Measurements from ENCODE around the gene PTPRM.

The PTPRM gene

DNA sequence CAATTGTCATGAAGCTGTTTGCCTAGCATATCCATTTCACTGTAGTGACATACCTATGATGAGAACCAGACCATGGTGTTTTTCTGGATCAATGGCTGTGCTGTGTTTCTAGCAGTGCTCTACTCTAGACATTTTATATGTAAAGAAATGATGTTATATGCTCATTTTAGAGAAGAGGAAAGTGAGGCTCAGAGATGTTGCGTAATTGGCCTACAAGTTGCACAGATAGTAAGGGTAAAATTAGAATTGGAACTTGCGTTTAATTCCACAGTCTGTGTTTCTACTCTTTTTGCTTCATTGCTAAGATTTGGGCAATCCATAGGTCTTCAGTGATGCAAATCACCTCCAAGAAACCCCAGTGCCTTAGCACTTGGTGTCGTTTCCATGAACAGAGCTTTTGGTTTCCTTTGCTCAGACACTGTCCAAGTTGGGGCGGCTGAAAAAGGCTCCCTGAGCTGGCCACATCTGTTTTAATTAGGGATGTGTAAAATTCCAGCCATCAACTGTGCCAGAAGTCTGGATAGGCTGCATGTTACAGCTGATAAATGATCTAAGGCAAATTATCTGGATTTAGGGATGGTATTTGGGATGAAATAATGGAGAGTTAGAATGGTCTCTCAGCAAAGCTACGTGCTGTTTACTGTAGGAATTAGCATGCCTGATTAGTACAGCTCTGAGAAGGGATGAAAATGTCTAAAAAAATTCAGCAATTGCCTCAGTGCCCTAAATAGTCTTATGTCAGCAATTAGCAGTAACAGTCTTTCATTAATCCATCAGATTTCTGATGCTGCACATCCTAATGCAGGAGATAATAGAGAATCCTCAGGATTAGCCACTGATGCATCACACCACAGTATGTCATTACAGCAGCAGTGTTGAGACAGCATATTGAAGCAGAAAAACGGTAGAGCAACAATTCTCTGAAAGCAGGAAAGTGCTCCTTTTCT lies 65.3 kb downstream of the PTPRM start:
- no peak for DNase-seq

DNA sequence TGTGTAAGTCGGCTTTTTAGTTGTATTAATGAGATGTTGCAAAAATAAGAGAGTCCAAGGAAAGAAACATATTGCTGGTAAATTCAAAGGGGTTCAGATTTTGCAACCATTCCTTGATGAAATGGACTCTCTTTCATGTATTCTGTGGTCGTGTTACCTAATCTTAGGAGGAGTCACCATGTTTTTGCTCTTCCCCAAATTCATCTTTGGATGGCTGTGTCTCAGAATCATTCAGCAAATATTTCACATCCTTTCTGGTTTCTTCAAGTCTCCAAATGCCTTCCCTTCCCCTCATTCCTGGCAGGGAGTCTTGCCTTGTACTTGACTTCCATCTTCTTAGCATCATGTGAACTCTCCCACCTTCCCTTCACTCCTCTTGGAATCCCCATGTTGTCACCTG lies 66.1 kb downstream of the PTPRM start:
- DNase-seq = no peak

DNA sequence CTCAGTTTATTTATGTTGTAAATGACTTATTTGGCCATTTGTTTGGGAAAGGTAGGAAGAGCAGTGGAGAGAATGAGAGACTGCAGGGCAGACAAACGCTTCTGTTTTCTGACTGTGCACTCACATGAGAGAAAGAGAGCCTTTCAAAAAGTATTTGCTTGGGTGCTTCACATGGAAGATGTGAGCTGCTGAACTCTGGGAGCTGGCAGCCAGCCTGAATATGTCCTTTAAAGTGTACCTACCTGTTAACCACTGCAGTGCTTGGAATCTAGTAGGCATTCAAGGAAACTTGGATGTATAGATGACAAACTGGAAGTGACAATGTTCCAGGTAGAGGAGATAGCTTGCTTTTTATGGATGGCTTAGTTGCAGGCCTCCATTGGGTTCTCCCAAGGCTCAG lies 68.8 kb downstream of the PTPRM start:
- DNase-seq = no peak

DNA sequence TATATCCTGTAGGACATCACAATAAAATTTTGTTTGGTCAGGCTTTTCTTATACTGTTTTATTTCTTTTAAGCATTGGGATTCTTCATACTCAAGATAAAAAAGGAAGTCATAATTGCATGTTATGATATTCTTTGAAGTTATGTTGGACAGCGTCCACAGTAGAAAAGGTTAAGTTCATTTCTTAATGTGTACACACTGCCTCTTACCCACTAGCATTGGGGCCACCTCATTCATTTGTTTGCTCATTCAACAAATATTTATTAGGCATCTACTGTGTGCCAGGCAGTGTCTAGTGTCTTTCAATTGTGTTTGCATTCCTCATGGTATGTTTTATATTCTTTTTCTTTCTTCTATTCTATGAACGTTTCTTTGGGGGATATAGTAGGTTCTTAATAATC lies 70.2 kb downstream of the PTPRM start:
- no peak for DNase-seq

DNA sequence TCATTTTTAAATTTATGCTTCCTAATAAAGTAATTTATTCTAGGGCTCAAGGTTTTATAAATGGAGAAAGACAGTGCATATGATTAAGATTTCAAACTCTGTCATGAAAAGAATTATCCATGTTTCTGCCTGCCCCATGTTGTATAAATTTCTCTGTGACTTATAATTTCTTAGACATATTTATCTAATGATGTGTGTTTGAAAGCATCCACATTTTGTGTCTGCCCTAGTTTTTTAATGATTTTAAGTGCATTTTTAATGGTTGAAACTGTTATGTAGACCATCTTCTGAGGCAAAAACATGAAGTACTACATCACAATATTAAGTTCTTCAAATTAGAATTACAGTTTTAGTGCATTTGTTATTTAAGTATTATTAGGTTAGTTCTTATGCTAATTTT lies 71.2 kb downstream of the PTPRM start:
- DNase-seq = no peak

DNA sequence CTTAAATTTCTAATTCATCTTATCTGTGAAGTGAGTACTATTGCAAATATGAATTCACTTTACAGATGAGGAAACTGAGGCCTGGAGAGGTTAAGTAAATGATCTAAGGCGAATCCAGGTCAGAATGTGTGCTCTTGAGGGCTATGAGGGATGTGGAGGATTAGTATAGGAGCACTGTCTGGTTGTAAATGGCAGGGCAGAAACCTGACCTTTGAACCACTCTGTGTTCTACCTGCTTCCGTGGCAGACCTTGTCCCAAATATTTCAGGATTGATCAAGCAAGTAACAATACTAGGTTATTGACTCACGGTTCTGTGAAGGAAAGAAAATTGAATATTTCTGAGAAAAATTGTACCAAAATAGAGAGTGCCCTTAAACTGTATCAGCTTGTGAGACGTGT lies 74.7 kb downstream of the PTPRM start:
- DNase-seq = no peak

DNA sequence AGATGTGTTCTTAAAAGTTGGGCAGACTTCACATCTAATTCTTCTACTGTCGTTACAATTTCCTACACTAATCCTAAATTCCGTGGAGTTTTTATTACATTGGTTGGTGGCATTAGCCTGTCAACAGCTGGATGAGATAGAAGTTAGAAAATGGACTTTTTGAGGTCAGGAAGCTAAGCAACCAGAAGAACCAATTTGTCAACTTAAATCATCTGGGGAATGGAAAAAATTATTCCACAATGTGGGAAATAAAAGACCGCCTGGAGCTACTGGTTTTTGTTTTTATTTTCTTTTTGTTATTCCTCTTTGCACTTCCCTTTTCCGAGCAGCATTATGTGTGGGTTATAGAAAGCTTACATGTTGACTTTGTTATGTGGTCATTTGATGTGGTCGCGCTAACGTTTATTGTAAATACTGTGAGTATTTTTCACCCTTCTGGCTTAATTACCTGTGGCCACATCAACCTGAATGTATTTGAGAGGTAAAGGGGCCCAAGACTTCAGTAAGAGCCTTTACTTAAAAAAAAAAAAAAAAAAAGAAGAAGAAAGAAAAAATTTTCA lies 75.3 kb downstream of the PTPRM start:
- DNase-seq = no peak

DNA sequence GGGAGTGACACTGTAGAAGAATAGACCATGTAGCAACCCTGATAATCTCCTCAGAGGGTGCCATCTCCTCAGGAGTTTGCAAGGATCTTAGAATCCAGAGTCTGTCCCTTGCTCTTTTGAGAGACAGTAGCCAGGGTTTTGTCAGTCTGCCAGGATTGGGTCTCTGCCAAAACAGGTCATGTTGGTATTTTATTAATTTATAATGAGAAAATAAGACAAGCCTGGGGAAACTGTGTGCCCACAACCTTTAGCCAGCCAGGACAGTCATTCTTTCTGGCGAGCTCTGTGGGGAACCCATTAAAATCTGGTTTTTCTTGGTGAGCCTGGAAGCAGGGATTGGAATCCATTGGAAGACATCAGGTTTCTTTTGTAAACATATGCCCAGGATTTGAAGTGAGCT lies 78.6 kb downstream of the PTPRM start:
- DNase-seq = no peak

DNA sequence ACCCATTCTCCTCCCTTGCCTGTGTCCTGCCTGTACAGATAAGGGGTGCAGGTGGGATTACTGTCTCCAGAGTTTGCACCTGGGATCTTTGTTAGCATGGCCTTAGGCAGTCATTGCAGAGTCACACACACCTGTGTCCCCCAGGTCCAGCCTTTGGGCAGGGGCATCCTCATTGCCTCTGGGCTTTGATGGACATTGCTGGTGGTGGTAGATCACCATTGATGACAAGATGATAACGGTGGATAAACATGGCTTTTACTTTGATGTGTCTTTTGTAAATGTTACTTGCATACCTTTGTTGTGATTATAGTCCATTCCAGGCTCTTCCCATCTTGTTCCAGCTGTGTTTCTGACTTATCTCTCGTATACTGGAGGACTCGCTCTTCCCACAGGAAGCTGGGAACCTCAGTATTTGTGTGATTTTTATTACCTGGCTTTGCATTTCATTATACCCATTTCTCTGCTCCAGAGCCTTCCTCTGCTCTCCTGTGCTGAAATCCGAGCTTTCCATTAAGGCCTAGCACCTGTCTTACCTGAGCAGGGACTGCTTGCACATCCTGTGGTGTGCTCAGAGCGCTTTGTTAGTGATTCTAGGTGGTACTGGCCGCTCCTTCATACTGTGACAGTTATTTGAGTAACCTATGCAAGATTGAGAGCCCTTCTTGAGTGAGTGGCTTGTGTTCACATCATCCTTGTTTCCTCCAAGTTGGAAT lies 79.2 kb downstream of the PTPRM start:
- no peak for DNase-seq

DNA sequence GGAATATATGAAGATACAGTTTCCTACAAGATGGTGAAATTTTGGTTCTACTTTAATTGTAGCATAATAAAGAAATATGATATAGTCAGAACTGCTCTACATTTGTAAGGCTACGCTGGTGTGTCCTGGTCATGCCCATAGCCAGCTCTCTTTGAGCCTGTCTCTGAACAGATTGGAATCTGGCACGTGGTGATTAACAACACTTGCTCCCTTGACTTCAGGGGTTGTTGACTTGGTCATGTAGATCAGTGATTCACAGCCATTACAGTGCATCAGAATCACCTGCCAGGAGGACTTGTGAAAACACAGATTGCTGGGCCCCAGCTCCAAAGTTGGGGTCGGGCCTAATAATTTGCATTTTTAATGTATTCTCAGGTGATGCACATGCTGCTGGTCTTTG lies 80.4 kb downstream of the PTPRM start:
- no peak for DNase-seq

DNA sequence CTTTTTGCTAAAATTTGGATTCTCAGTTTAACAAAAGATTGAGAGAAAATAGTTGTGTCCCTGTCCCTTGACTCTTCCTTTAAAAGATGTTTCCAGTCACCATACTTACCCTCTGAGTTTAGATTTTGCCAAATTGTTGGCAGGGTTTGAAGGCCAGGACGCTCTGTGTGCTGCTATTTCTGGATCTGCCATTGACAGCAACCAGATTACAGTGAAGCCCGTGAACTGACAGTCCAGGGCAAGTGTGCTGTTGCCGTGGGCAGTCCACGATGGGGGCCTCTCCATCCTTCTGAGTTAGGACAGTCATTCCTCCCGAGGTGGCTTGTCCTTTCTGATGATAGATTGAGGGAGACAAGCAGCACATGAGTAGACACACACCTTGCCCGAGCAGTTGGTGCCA lies 89.9 kb downstream of the PTPRM start:
- DNase-seq = no peak

DNA sequence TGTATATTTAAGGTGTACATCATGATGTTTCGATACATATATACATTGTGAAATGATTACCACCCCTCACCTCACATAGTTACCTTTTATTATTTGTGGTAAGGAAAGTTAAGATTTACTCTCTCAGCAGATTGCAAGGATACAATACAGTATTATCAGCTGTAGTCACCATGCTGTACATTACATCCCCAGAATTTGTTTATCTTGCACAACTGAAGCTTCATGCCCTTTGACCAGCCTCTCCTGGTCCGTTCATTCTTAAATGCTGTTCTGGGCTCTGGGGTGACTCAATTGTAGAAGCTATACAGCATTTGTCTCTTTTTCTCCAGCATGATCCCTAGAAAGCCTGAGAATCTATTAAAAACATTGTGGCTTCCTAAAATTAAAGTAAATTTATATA lies 90.8 kb downstream of the PTPRM start:
- no peak for DNase-seq

DNA sequence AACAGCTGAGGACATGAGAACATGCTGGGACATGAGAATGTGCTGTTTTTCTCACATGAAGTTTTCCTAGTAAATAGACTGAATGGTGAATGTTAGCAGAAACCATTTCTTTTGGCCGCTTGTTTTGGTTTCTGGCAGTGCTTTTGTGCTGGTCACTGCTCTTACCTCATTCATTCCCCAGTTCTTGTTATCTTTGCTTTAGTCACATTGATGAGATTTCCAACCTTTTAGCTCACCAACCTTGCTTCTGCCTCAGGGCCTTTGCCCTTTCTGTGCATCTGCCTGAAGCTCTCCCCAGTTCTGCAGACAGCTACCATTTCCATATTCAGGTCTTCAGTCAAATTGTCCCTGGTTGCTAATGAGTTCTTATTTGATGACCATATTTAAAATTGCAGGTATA lies 91.6 kb downstream of the PTPRM start:
- no peak for DNase-seq

DNA sequence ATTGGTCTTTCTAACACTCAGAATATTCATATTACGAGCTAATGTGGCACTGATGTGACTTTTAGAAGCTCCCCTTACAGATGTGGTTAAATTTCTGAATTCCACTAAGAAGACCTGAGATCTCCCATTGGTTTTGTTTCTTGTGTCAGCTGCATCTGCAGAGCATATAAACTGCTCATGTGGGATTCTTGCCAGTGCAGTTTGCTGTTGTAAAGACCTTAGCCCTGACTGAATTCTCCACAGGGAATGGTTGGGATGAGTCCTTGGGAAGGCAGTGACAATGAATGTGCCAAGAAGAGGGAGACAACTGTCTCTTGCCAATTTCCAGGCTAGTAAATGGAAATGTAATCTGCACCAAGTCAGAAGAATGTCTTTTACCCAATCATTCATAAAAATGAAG lies 94.1 kb downstream of the PTPRM start:
- no peak for DNase-seq

DNA sequence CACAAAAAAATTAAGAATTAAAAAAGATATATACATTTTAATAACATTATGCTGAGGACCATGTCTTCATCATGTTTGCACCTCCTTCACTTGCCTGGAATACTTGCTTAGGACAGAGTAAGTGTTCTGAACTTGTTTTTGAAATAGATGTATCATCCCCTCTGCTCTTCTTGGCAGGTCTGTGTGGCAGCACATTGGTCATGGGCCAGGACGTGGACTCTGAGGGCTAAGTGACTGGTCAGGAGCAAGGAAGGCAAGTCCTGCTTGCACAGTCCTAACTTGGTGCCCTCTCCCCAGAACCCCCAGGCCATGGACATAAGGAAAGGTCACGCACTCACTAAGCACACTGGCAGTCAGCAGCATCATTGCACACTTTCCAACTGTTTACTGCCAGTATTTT lies 95.8 kb downstream of the PTPRM start:
- no peak for DNase-seq

DNA sequence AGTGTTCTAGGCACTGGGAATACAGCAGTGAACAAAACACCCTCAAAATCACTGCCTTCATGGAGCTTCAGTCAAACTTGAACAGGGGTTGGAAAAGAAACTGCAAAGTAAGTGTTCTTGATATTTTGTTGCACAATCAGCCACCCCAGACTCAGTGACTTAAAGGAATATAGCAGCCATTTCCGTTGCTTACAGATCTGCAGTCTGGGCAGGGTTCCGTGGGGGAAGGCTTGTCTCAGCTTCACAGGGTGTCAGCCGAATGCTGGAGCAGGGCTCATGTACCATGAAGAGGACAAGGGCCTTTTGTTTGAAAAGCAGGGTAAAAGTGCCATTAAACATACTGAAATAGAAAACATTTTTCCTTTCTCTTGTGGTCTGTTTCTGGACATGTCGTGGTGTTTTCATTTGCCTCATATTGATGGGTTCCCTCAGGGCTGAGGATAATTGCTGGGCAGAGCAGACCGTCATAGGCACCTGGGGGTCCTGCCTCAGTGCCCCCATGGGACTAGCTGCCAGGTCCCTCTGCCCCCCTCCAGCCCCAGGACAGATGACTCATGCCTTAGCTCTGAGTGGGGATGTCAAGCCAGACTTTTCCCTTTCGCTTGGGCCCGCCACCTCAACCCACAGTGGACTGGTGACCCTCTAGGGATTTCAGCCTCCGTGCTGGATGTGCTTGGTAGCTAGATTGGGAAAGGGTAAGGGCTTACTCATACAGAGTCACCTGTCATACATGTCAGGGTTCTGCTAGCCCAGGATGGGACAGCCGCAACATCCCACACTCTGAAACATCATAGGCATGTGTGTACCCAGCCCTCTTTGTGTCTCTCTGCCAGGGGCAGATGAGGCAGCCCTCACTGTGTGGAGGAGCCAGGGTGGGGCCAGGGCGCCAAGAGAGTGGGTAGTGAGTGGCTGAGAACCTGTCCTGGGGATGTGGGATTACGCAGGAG lies 96.5 kb downstream of the PTPRM start:
- DNase-seq = no peak

DNA sequence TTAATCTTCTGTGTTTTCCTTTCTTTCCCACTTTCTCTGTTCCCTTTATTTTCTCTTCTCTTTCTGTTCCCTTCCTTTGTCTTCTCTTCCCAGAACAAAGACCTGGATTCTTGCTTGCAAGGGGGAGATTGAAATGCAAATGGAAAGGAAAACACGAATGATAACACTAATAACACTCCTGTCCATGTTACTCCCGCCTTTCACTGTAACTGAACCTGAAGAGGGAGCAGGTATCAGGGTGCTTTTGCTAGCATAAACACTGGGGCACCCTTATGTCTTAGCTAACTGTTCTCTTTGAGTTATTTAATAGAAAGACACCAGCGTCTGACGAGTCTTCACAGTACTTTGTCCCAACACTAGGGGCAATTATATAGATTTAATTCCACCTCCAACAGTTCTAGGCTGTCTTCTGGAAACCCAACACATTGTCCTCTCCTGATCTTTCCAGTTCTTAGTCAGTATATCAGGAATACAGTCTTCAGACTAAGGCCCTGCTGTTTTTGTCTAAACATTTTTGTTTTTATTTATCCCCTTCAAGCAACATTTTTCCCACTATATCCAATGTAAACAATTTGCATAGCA lies 99.2 kb downstream of the PTPRM start:
- no peak for DNase-seq

DNA sequence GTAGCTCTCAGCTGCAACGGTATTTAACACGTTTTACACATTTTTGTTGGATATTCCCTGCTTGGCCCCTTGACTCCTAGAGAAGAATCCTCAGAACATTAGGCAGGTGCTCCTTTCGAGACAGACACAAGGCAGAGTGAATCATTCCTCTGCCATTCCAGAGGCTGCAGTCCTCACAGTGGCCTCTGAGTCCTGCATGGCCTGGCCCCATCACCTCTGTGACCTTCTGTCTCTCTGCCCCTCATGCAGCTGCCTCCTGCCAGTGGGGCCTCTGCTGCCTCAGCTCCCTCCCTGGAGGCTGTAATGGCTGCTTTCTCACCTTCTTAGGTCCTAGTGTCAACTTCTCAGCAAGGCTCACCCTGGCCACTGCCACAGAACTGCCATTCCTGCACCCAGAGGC lies 101.3 kb downstream of the PTPRM start:
- DNase-seq = no peak

DNA sequence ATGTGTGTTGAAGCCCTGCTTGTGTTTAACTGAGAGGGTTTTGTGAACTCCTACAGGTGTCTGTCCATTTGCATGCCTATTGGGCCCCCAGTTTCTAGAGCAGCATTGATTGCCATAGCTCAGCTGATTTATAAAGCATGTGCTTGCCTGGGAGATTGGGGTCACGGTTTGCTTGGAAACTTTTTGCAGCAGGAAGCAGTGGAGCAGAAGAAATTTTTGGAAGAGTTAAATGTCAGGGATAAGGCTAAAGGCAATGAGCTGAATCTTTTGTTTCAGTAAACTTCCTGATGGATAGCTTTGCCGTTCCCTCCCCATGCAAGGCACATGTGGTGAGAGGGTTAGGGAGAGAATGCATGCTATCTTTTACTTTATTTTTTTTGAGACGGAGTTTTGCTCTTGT lies 102.2 kb downstream of the PTPRM start:
- no peak for DNase-seq

DNA sequence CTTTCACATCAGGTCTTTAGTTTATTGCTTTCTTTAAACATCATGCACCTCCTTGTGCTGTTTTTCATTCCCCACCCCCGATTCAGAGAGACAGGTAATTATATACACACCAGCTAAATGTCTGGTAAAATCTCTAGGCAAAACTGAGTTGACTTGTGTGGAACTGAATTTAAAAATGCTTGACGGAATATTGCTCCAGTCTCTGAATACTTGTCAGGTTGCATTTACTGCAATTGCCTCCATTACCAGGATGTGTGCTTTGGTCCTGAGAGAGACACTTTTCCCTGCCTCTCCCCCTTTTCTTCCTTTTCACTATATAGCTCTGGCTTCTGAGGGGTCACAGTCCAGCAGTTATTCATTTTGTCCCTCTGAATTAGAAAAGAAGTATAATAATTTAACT lies 104.0 kb downstream of the PTPRM start:
- no peak for DNase-seq

DNA sequence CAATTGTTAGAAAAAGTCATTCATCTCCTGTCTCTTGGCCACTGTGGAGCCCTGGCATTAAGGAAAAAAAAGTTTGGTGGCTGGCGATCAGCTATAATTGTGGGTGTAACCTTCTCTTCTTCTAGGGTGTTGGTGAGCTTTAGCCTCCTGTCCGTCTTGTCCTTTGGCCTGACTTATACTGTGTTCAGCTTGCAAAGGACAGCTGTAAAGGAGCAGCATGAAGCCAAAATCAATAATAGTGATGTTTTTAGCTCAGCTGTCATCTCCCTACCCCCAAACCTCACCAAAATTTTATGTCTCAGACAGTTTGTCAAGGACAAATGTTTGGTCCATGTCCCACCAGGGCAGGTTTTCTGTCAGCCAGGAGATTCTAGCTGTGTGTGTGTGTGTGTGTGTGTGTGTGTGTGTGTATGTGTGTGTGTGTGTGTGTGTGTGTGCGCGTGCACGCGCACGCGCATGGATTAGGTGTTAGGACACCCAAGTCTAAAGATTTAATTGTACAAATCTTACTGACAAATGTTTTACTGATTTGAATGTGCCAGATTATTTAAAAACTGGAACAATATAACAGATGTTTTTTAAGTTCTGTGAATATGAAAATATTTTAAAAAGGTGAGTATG lies 109.2 kb downstream of the PTPRM start:
- DNase-seq = no peak

DNA sequence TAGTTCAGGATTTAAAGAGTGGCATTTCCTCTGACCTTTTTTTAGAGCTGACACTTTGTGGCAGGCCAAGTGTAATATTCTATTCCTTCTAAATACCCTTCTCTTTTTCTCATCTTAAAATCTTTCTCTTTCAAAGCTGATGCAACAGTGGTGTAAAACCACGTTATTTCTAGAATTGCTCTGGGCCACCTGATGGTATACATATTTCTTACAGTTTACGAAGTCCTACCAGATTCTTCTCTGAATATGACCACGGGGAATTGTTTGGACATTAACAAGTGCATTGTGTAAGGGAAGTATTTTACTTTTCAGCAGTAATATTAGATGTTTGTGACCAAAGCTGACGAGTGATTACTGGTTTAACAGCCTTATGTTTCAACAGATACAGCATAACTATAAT lies 109.9 kb downstream of the PTPRM start:
- DNase-seq = no peak
